HT-29 (cell line): ENCODE results near the gene SSX2IP. TPM values are rescaled to one million over a fixed set of nuclear protein-coding genes. Genes with fewer than 3 reads are reported as not detected.
"Not testable (repeated sequence)": the region's sequence is repeated elsewhere in the genome, so short reads cannot be mapped to it uniquely, and the experiment has no call there.

ENCODE experiments used
- DNase-seq: peaks from one replicate; pipeline ENCODE4 v3.0.0-alpha.2; 2015; ENCODE audit warnings: low spot score
- total RNA-seq: library from RNA; depleted of rRNA; stranded (reverse); fragments of >200 nt; shearing (Covaris generic); gene quantifications from 2 replicates; pipeline ENCODE4 v1.2.3, GENCODE V29; 2014; rRNA removed

Gene SSX2IP
- total RNA-seq, 1 experiment from 2014 or later: 4.4 TPM

- DNase-seq: peak; percentile 64
These were observed 70.7 kb downstream of the SSX2IP start for GRCh38 chr1:84619383-84620102.

DNA sequence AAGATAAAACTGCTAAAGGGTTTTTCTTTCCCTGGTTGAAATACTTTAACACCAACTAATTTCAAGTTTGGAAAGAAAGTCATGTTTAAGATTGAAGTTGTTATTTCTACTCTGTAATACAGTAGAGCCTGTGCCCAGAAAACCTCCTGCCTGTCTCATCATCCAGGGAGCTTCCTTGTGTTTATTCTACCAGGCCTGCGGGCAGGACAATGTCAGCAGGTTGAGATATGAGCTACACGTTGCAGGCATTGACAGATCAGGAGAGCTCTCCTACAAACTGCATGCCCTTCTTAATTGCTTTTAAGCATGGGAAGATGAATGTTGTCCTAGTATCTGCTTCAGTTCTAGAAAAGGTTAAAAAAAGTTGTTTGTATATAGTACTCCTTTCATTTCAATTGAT lies 72.9 kb downstream of the SSX2IP start:
- no peak for DNase-seq

- no peak for DNase-seq
These were observed 74.5 kb downstream of the SSX2IP start for GRCh38 chr1:84615790-84616189.

- no peak for DNase-seq
These were observed 76.4 kb downstream of the SSX2IP start for GRCh38 chr1:84613887-84614286.

DNA sequence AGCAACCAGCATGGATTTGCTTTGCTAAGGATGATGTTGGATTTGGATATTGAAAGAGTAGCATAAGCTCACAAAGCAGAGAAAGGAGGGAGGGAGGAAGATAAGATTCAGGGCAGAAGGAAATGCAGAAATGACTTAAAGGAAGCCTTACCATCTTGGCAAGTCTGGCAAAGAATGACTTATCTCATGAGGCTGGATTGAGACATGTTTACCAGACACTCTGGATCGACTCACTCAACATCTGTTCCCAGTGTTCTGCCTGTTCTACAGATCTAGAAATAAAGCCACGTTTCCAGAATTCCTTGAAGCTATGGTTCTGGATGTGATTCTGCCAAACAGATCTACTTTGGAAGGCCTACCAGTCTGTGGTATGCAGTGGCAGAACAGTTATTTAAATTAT lies 77.2 kb downstream of the SSX2IP start:
- DNase-seq: no peak

GRCh38 chr1:84611796-84612195 lies 78.5 kb downstream of the SSX2IP start:
- no peak for DNase-seq

GRCh38 chr1:84611091-84611490 lies 79.2 kb downstream of the SSX2IP start:
- DNase-seq: no peak

DNA sequence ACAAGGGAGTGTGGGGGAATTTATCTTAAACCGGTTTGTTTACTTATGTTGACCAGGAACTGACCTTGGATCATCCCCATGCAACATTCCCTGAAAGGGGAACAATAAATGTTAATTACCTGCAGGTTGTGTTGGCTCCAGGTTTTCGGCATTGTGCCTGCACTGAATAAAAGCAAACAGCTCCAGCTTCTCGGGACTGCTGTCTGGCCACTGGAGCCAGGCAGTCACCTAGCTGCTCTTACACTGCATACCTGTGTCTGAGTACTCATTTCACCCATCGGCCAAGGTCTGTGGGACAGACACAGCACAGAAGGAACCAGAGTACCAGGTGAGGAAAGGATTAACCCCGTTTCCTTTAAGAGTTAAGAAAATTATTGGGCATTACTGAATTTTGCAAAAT lies 83.3 kb downstream of the SSX2IP start:
- DNase-seq: no peak

DNA sequence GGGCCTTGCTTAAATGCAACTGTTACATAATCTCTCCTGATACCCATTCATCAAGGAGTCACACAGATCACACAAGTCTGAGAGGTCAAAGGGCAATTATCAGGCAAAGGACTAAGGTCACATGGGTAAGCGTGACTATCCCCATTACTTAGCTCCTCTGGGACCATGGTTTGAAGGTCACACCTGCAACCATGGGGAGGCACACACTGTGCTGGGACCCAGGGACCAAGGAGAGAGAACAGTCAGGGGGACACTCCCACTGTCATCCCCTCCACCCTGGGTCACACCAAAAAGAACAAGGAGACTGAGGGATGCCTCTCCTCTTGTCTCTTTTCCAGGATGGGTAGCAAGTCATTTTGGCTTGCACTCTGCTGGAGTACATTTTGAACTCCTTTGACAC lies 85.1 kb downstream of the SSX2IP start:
- no peak for DNase-seq

DNA sequence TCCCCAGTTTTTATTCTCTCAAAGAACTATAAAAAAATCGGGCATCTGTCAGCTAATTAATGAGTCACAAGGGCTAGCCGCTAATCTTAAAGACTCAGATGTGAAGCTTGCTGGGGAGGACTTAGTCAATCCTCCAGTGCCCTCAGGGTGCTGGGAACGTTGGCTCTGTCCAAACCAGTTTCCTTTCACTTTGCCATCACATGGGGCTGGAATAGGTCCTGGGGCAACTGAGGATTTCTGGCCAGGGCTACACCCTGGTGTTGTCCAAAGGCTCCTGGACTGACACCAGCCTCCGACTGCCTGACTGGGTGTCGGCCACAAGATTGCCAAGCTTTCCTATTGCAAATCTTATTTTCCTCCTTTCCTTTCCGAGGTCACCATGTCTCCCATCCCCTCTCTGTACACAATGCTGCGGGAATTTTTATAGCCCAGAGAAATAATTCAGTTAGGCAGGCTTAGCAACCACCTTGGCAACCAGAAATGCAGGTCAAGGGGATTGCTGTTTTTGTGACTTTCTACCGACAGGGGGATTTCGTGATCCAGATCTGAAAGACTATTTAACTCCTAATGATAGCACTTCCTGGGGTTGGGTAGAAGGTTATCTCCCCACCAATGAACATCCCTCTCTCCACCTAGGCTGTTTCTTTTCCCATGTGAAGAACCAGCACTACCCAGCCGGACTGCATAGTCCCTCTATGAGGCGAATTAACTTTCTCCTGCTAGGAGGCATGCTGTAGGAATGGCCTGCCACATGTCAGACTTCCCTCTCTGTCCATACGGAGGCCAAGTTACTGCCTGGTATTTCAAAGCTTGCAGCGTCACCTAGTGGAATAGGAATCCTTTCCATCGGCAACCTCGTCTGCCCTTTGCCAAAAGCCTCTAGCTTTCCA lies 86.1 kb downstream of the SSX2IP start:
- peak; percentile 96 for DNase-seq

- DNase-seq: peak; percentile 8
These were observed 87.0 kb downstream of the SSX2IP start for GRCh38 chr1:84603223-84603622.

GRCh38 chr1:84600796-84601195 lies 89.5 kb downstream of the SSX2IP start:
- no peak for DNase-seq

GRCh38 chr1:84598846-84599741 lies 91.2 kb downstream of the SSX2IP start:
- DNase-seq: no peak

- no peak for DNase-seq
These were observed 91.8 kb downstream of the SSX2IP start for GRCh38 chr1:84598418-84598817.

GRCh38 chr1:84597011-84597410 lies 93.2 kb downstream of the SSX2IP start:
- DNase-seq: no peak

GRCh38 chr1:84594959-84595358 lies 95.3 kb downstream of the SSX2IP start:
- DNase-seq: not testable (repeated sequence)

Other genes with a start within 250 kb of the SSX2IP start
- gene RPF1, start 211.2 kb downstream of the SSX2IP start, total RNA-seq: 38.0 and 42.6 TPM in 2 replicates
- 1.0 and 1.3 TPM in 2 replicates for gene SPATA1, start 184.1 kb downstream of the SSX2IP start, total RNA-seq
- 28.8 and 32.7 TPM in 2 replicates for gene GNG5, start 183.9 kb downstream of the SSX2IP start, total RNA-seq
- 1.8 and 2.8 TPM in 2 replicates for gene CTBS, start 116.0 kb downstream of the SSX2IP start, total RNA-seq
- not detected in 2 replicates for gene LPAR3, start 202.7 kb upstream of the SSX2IP start, total RNA-seq